Heart left ventricle (tissue), 16 donors: ENCODE results near the gene CCSER1. TPM values are rescaled to one million over a fixed set of nuclear protein-coding genes. Genes with fewer than 3 reads are reported as not detected.

ENCODE experiments used
- ATAC-seq, 4 donors: fragments of 200-7000 bp; cut with Tn5 transposase; one replicate each; pipeline ENCODE4 v1.9.1; 2020 to 2022; ENCODE audit warnings: moderate library complexity in 4 of 4, mild to moderate bottlenecking in 3 of 4, moderate number of reproducible peaks in 1 of 4
- DNase-seq, 5 donors: peaks; one replicate each; pipeline ENCODE4 v3.0.0-alpha.2; 2020
- H3K27ac ChIP-seq, 12 donors: fragments of 200-600 bp; sonication (generic) in 4 of 12; one replicate each; pipeline versions ENCODE4 v1.5.0 to v1.8.0; 2016 to 2022; ENCODE audit warnings: mild to moderate bottlenecking in 2 of 12
- H3K27me3 ChIP-seq, 9 donors: fragments of 200-600 bp; sonication (generic) in 2 of 9; one replicate each; pipeline versions ENCODE4 v1.5.1 to v1.8.0; 2016 to 2022; ENCODE audit warnings: mild to moderate bottlenecking in 3 of 9
- H3K36me3 ChIP-seq, 9 donors: fragments of 200-600 bp; sonication (generic) in 2 of 9; one replicate each; pipeline versions ENCODE4 v1.5.0 to v1.8.0; 2018 to 2022; ENCODE audit warnings: mild to moderate bottlenecking in 2 of 9
- H3K4me1 ChIP-seq, 12 donors: fragments of 200-600 bp; sonication (generic) in 4 of 12; one replicate each; pipeline versions ENCODE4 v1.5.0 to v1.8.0; 2016 to 2022; ENCODE audit warnings: mild to moderate bottlenecking in 3 of 12
- H3K4me3 ChIP-seq, 12 donors: fragments of 200-600 bp; sonication (generic) in 4 of 12; one replicate each; pipeline versions ENCODE4 v1.5.0 to v1.8.0; 2017 to 2022; ENCODE audit warnings: mild to moderate bottlenecking in 9 of 12, moderate library complexity in 4 of 12
- H3K9me3 ChIP-seq, 12 donors: fragments of 200-600 bp; sonication (generic) in 4 of 12; one replicate each; pipeline versions ENCODE4 v1.5.0 to v1.8.0; 2016 to 2022; ENCODE audit warnings: mild to moderate bottlenecking in 1 of 12
- POLR2A ChIP-seq, 2 donors: fragments of 450-650 bp; IDR thresholded peaks; one replicate each; pipeline ENCODE4 v1.6.1; 2017; ENCODE audit warnings: antibody characterized with exemption in 2 of 2, mild to moderate bottlenecking in 2 of 2, moderate library complexity in 2 of 2
- WGBS, 4 donors: extraction: QIAGEN DNeasy Blood & Tissue Kit in 2 of 4; methylation state at CpG; one replicate each; pipeline versions ENCODE4 v1.1.5 to v1.1.7; 2013 to 2018; 5-methylcytosine and 5-hydroxymethylcytosine counted together
- intact Hi-C, 10 donors: fragments of 100-400 bp; cut with DNase I; formaldehyde crosslinking; loops; one replicate each; pipeline versions ENCODE4 v1.11.1 to v1.14.2; 2022
- polyA plus RNA-seq, 2 donors: library from polyadenylated mRNA; stranded (reverse); fragments of 200-250 nt; gene quantifications; one replicate each; pipeline ENCODE4 v1.2.3, GENCODE V29; 2013
- total RNA-seq, 9 donors: library from RNA; depleted of rRNA in 2 of 9; stranded (reverse); fragments of >200 nt in 2 of 9; fragmentation: NEBNext Ultra II Directional in 3 of 9; extraction: Animal tissue kit (Norgen Biotek cat#: 25700) in 3 of 9; gene quantifications; one replicate each; pipeline versions ENCODE4 v1.1.0 to v1.2.4, GENCODE V29; 2016 to 2023
- TF ChIP-seq, protein P1 (sequence below), 12 donors: fragments of 200-600 bp; sonication (generic) in 4 of 12; IDR thresholded peaks; one replicate each; pipeline versions ENCODE4 v1.5.0 to v1.8.0; 2018 to 2022; ENCODE audit warnings: antibody characterized with exemption in 12 of 12, mild to moderate bottlenecking in 5 of 12
- donor health status: ischemic (EF 13 %, LVEDD 7.1; RV severe dilation, severe dysfunction).
- donor health status: healthy with polysubstance abuse.
- donor health status: DM: no; HTN: yes; CAD: no.
- donor health status: DM: no; HTN: no; CAD: no.
- donor health status: ischemic (EF 25% LVEDD 6.9; RV normal size, moderate dysfunction).
- donor health status: ischemic (EF 25% LVEDD 5.7; RV mildly dilated, moderate dysfunction).
- donor health status: healthy.
- donor health status: DM: yes; HTN: yes; CAD: no.
- donor health status: ischemic (EF 35%, LVEDD 5.7; RV mildly dilated, moderate dysfunction).
- donor health status: nonischemic (EF 11% LVEDD 7.7; RV severe dilation, severe dysfunction).
- donor health status: DM: yes; HTN: yes; CAD: no.
- donor health status: PGD.
- donor health status: ischemic (EF 29% LVEDD 5.4; RV normal size, mild dysfunction).
- donor health status: nonischemic (EF 23%, LVEDD 6.1; RV moderate dilation, normal function).

Gene CCSER1
- total and polyA plus RNA-seq, 11 donors: 2.5 to 15.8 (median 12.2) TPM

DNA sequence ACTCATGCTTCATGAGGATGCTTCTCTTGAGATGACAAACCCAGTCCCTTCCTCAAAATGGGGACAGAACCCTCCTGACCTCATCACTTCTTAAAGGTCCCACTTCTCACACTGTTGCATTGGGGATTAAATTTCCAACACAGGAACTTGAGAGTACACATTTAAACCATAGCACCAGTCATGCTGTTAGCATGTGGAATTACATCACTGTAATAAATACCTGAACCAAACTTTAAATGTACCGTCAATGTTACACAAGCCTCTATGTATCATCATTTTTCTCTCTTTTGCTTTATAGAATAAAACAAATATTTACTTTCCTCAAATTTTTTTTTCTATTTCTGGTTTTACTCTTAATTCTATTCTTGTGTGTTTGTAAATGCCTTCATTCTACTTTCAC, 448.2 kb downstream of the CCSER1 start:
- no peak for DNase-seq
- no peaks in the 10 kb centered on the region for H3K9me3 ChIP-seq
- intact Hi-C loops: no loop called here
- 88 to 95% (median 90%) methylated on average over 1 of the region's 1 CpG for WGBS, 4 donors
- no peak for ATAC-seq
- no peaks in the 10 kb centered on the region for H3K36me3 ChIP-seq
- no peak for TF ChIP-seq POLR2A (IDR thresholded peaks at IDR 0.05)
- TF ChIP-seq, protein P1, sequence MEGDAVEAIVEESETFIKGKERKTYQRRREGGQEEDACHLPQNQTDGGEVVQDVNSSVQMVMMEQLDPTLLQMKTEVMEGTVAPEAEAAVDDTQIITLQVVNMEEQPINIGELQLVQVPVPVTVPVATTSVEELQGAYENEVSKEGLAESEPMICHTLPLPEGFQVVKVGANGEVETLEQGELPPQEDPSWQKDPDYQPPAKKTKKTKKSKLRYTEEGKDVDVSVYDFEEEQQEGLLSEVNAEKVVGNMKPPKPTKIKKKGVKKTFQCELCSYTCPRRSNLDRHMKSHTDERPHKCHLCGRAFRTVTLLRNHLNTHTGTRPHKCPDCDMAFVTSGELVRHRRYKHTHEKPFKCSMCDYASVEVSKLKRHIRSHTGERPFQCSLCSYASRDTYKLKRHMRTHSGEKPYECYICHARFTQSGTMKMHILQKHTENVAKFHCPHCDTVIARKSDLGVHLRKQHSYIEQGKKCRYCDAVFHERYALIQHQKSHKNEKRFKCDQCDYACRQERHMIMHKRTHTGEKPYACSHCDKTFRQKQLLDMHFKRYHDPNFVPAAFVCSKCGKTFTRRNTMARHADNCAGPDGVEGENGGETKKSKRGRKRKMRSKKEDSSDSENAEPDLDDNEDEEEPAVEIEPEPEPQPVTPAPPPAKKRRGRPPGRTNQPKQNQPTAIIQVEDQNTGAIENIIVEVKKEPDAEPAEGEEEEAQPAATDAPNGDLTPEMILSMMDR (IDR thresholded peaks at IDR 0.05): no peak
- H3K27me3 ChIP-seq: no peaks in the 10 kb centered on the region
- no peak overlapping the region for H3K4me3 ChIP-seq
- H3K27ac ChIP-seq: no peak overlapping the region
- H3K4me1 ChIP-seq: no peaks in the 10 kb centered on the region

DNA sequence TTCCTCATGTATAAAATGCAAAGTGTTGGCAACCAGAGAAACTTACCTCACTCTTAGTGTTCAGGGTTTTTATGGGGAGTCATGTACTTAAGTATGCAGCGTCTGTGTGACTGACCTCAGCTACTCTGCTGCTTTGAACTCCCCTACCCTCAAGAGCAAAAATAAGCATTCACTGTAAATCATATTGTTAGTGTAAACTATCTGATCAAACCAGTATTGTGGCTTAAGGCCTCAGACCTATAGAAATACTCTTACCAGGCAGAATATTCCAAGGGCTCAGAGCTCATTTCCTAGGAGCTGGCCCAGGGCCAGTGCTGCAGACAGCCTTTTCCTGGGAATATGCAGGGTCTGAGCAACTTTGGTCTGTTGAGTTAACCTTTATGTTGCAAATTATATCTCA, 453.1 kb downstream of the CCSER1 start:
- intact Hi-C loops: no loop called here
- H3K9me3 ChIP-seq: no peaks in the 10 kb centered on the region
- WGBS, 4 donors: 84 to 88% (median 86%) methylated on average over 1 of the region's 1 CpG
- DNase-seq (no peak), ATAC-seq (no peak)
- no peaks in the 10 kb centered on the region for H3K27me3 ChIP-seq
- no peak for TF ChIP-seq POLR2A (IDR thresholded peaks at IDR 0.05)
- TF ChIP-seq, protein P1 (IDR thresholded peaks at IDR 0.05): no peak
- H3K36me3 ChIP-seq: no peaks in the 10 kb centered on the region
- H3K4me1 ChIP-seq: no peaks in the 10 kb centered on the region
- H3K4me3 ChIP-seq: no peak overlapping the region
- no peak overlapping the region for H3K27ac ChIP-seq

DNA sequence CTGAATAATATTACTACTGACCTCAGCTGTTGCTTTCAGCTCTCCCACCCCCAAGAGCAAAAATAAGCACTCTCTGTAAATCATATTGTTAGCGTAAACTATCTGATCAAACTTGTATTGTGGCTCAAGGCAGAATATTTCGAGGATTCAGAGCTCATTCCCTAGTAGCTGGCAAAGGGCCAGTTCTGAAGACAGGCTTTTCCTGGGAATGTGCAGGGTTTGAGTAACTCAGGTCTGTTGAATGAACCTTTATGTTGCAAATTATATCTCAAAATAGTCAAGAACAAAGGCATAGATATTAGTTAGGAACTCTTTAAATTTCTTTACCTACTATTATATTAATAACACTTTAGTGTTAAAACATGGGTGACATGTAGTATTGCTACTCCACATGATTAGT, 454.9 kb downstream of the CCSER1 start:
- H3K27me3 ChIP-seq: no peaks in the 10 kb centered on the region

DNA sequence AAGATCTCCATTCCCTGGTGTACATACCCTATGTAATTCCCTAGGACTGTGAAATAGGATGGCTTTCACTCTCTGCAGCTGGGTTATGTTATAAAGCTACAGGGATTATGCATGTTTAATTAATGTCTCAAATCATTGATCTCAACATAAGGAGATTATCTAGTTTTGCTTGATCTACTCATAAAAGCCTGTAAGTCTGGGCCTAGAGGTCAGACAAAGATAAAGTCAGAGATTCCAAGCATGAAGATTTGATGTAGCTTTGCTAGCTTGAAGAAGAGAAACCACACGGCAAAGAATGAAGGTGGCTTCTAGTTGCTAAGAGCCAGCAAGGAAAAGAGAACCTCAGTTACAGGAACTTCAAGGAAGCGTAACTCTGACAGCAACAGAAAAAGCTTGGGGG, 456.9 kb downstream of the CCSER1 start:
- Histone ChIP-seq H3K27me3 (no peaks in the 10 kb centered on the region), H3K27ac (no peak overlapping the region), H3K9me3 (no peaks in the 10 kb centered on the region), H3K36me3 (no peaks in the 10 kb centered on the region), H3K4me1 (no peaks in the 10 kb centered on the region), H3K4me3 (no peak overlapping the region)
- TF ChIP-seq, protein P1 (IDR thresholded peaks at IDR 0.05): no peak
- TF ChIP-seq POLR2A (IDR thresholded peaks at IDR 0.05): no peak
- DNase-seq (no peak), ATAC-seq (no peak)
- WGBS, 4 donors: 65 to 74% (median 67%) methylated on average over 2 of the region's 2 CpGs
- intact Hi-C loops: no loop called here

More for the DNA sequence above, 454.9 kb downstream of the CCSER1 start:
- intact Hi-C loops: no loop called here
- WGBS, 4 donors: 47 to 63% (median 59%) methylated on average over 2 of the region's 2 CpGs
- Histone ChIP-seq H3K9me3 (no peaks in the 10 kb centered on the region), H3K36me3 (no peaks in the 10 kb centered on the region), H3K4me3 (no peak overlapping the region), H3K27ac (no peak overlapping the region), H3K4me1 (no peaks in the 10 kb centered on the region)
- TF ChIP-seq, protein P1 (IDR thresholded peaks at IDR 0.05): no peak
- no peak for TF ChIP-seq POLR2A (IDR thresholded peaks at IDR 0.05)
- DNase-seq (no peak), ATAC-seq (no peak)
